GM19238 (cell line): ENCODE data around the gene FGF1.
"Not testable (repeated sequence)": the region's sequence is repeated elsewhere in the genome, so short reads cannot be mapped to it uniquely, and the experiment has no call there.

ENCODE experiments used
- DNase-seq: peaks from one replicate; pipeline ENCODE4 v3.0.0; 2011; ENCODE audit warnings: low spot score; ENCODE audit not compliant: insufficient read length

FGF1 gene

DNA sequence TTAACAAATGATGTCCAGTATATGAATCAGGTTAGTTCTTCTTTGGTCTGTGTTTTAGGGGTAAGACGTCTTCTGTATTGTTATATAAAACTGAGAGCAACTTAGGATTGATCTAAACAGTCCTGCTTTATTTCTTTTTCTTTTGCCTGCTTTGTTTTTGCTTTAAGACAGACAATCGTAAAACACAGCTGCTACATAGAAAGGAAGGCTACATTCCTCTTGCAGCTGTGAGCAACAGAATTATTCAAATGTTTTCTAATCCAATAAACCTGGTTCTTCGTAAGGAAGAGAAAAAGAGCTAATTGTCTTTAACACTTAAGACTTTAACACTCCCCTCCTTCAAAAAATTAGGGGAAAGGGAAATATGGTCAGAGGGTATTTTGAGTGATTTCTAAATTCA is 14.6 kb downstream of the FGF1 start:
- DNase-seq, result no peak

DNA sequence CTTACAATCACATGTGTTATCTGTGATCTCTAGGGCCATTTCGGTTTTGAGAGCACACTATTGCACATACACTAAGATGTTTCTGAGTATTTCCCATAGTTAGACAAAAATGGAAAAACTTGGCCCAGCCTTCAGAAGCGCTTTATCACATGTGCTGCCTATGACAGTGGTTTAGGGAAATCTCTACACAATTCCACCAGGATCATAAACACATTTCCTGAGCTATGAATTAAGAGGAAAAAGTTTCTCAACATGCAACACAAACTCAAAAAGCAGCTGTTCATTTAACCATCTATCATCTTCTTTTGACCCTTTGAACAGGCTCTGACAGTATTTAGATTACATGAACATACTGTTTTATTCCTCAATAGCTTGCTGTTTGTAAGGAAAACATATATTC is 15.1 kb downstream of the FGF1 start:
- no peak for DNase-seq

DNA sequence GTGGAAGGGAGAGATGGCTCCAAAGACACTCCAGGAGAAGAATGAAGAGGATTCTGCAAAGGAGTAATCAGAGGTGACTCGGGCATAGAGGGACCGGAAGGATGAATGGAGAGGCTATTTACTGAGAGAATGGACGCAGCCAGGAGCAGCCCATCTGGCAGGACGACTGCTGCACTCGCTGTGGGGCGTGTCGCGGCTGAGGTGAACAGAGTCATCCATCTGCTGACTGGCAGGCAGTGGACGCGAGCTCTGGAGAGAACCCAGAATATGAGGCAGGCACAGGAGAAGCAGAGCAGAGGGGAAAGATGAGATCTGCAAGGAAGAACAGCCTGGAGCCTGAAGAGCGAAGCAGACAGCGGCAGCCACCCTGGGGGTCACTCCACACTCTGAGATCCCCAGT is 16.4 kb downstream of the FGF1 start:
- no peak for DNase-seq

DNA sequence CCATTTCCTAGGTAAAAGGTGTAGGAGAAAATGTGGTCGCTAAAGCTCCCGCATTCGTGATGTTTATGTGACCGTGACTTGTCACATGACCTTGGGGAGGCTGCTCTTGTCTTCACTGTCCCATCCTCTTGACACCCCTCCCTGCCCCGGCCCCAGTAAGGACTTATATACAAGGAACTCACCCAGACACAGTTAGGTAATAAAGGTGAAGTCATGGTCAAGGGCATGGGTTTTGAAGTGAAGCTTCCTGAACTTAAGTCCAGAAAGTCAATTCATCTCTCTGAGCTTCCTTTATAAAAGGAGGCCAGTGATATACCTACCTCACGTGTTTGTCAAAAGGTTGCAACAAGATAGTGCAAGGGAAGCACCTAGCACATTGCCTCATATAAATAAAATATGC is 17.6 kb downstream of the FGF1 start:
- no peak for DNase-seq

DNA sequence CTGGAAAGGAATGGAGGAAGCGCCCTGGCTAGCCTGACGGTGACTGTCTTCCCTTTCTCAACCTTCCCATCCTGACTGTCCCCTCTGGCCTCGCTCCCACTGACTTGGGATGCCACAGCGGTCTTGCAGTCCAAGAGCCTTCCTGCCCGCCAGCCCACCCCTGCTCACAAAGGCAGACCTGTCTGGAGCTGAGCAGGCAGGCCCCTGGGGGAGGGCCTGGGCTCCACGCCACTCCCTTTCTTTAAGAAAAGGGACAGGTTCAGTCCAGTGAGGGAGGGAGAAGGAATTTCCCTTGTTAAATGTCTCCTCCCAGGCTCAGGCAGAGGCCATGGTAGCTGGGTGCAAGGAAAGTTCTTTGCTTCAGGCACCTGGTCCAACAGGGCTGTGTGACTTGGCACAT is 18.1 kb downstream of the FGF1 start:
- no peak for DNase-seq

DNA sequence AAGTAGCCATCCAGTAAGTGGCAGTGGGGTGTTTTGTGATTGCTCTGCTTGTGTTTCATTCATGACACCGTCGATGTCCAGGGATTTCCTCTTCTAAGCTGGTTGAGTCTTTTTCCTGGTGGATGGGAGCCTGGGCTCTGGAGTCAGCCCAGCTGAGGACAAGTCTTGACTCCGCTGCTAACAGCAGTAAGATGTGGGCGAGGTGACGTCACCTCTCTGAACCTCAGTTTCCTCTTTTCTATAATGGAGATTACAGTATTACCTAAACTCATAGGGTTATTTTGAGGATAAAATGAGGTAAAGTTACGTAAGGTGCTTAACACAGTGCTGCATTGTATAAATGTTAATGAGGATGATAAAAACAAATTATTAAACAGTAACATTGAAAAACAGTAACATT is 21.3 kb downstream of the FGF1 start:
- no peak for DNase-seq

DNA sequence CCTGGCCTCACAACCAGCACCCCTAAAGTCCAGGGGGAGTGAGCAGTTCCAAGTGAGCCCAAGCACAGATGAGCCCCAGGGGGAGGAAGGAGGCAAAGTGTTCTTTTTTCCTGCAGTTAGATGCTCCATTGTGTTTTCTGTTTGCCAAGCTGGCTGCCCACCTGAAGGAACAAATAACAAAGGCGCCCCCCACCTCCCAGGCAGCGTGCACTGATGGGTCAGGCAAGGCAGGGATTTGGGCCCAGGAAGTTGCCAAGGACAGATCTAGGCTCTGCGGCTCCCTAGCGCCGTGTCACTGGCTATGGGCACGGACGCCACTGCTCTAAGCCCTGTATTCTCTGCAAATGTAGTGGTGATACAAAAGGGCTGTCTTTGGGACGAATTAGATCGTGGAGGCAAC is 21.8 kb downstream of the FGF1 start:
- DNase-seq, result no peak

DNA sequence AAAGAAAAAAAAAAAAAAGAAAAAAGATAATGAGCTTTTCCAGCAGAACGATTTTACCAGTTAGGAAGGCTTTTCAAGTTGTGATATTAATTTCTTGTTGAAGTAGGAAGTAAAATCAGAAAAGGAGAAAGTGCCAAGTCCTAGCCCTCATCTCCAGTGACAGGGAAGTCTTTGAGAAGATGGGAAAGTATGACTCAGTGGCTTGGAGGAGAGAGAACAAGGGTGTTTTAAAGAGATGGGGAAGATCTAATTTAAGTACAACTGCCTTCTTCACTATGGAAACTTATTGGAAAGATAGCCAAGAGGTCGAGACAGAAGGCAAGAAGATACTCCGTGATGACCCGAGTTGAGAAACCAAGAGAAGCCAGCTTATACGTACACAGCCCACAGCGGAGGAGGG is 22.6 kb downstream of the FGF1 start:
- no peak for DNase-seq

DNA sequence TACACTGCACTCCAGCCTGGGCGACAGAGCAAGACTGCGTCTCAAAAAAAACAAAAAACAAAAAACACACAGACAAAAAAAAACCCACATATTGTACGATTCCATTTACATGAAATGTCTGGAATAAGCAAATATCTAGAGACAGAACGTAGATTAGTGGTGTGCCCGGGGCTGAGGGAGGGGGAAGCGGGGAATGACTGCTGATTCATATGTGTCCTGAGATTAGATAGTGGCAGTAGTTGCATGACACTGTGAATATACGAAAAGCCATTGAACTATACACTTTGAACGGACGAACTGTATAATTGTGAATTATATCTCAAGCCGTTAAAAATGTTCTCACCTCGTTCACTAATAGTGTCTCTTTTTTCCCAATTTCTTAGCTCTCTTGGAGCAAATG is 23.9 kb downstream of the FGF1 start:
- DNase-seq, result no peak

DNA sequence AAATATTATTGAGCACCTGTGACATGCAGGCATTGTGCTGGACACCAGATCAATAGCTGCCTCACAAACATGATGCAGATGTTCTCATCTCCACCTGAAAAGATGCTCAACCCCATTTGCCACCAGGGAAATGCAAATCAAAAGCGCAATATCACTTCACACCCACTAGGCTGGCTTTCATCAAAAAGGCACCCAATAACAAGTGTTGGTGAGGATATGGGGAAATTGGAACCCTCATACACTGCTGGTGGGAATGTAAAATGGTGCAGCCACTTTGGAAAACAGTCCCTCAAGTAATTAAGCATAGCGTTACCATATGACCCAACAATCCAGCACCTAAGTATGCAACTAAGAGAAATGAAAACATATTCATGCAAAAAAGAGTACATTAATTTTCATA is 24.7 kb downstream of the FGF1 start:
- DNase-seq, result no peak

DNA sequence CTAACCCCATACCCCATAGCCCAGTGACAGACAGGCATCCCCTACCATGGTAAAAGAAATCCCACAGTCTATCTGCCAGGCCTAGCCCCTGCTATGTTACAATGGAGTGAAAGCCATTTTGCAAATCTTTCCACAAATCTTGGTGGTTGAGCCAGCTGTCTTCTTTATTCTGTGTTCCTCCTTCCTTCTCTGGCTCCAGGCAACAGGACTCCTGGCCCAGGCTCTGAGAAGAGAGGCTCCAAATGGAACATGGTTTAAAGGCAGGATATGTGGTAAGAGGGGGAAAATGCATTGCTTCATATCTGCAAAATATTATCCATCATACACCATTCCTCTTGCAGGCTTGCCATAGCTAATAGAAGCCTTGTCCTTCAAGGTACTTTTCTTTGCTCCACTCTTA is 25.2 kb downstream of the FGF1 start:
- no peak for DNase-seq

DNA sequence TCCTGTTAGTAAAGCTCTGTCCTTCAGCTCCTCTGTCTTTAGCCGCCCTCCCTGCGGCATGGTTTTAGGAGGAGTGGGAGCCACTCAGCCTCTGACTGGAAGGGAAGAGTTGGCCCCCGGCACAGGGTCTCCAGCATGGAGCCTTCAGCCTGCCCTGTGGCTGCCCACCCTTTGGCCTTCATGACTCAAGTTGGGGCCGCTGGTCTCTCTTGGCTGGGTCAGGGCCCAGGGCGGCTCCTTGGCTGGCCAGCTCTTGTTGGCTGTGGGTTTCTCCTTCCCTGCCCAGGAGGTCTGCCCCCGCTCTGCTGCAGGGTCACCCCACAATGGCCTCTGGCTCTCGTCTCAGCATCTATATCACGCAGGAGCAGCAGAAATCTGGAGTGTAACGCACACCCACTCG is 25.7 kb downstream of the FGF1 start:
- no peak for DNase-seq

DNA sequence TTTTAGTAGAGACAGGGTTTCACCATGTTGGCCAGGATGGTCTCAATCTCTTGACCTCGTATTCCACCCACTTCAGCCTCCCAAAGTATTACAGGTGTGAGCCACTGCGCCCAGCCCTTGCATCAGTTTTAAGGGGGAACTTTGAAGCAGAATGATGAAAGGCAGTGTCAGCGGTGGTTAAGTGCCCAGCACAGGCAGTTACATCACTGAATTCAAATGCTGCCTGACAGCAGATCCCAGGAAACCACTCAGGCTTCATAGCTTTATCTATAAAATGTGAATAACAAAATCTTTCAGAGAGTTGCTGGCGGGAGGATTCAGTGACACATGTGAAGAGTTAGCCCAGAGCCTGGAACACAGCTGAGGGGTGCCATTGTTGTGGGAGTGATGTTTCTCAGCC is 26.5 kb downstream of the FGF1 start:
- no peak for DNase-seq

DNA sequence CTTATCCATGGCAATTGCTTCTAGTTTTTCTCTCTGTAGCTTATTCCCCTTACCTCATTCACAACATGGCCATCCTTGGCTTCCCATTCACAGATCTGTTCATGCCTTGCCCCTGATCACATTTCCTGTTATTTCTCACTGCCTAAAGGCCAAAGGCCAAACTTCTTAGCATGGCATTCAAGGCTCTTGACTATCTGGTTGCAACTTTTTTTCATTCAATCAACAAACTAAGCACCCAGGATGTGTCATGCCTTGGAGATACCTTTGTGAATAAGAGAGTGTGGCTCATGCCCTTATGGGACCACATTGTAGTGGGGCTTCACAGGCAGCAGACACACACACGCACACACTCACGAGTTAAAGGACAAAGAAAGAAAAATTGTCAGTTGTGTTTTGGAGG is 27.6 kb downstream of the FGF1 start:
- DNase-seq, result no peak

DNA sequence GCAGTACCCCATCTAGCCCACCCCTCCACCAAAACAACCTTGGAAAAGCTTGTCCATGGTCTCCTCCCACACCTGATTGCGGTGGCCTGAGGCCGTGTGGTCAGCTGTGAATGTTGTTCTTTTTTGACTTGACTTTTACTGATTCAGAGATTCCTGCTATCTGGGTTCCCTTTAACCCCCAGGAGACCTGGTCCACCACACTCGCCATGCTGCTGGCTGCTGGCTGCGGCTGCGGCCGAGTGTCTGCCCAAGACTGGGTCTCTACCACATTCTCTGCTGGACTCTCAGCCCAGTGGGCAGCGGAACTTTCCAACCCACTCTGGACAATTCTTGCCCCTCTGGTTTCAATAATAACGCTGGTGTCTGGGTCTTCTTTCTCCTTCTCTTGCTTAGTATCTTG is 28.4 kb downstream of the FGF1 start:
- DNase-seq, result no peak

DNA sequence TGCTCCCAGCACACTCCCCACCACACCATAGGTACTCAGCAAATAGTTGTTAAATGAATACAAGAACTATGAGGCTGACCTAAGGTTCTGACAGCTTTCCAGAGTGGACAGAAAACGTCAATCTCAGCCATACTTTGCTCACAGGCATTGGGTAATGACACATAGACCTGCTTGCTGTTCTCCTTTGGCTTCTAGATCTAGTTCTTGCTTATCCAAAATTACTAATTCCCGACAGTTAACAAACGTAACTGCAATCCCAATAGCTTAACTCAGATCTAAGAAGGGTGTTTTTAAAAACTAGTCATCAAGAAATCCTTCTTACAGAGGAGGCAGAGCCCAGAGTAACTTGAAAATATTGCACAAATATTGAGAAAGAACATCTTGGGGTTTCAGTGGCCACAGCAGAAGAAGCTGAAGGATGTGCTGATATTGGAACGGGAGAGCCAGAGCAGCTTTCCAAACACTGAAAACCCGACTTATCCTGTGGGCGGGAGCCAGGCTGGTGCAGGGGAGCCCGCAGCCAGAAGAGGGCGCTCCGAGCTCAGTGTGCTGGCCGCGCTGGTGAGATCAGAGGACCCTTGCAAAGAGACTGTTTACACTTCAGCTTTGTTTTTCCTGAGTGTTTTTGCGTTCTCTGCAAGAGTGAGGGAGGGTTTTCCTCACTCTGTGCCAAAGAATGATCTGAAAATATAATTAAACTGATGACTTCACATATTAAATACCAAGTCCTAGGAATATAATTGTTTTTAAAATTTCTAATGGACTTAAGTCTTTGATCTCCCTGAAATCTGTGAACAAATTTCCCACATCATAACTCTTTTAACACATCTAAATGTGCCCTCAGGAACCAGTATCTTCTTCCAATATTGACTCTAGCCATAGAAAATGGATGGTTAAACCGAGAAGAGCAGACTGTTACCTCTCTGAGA is 30.3 kb downstream of the FGF1 start:
- peak; percentile 62 for DNase-seq

DNA sequence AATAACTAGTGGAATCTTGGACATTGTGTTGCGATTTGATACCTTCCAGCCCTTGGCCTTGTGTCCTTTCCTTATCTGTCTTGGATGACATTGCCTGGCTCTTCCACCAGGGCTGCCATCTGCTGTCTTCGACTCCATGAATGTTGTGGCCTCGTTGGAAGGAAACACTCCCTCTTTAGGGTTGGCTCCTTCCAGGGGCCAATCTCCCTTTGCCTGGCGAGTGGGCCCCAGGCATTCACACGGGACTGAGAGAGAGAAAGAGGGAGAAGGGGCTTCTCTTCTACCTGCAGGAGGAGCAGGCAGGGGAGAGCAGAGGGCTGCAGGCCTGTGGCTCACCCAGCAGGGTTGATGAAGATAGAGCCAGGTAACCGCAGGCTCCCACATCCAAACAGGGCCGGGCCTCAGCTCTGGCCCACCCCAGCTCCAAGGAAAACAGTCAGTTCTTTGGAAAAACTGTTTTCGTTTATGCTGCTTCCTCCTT is 31.3 kb downstream of the FGF1 start:
- DNase-seq, result no peak

DNA sequence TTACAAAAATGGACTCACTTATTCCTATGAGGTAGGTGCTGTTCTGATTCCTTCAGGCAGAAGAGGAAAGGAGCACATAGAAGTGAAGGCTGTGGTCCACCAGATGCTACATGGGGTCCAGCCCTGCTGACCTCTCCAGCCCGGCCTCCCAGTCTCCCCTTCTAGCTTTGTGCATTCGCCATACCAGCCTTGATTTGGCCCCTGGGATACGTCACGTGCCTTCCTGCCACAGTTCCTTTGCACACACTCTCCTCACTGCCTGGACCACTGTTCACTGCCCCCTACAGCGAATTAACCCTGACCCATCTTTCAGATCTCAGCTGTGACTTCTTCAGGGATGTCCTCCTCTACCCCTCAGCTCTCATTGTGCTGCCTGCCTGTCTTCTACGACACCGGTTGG is 32.6 kb downstream of the FGF1 start:
- DNase-seq, result no peak

DNA sequence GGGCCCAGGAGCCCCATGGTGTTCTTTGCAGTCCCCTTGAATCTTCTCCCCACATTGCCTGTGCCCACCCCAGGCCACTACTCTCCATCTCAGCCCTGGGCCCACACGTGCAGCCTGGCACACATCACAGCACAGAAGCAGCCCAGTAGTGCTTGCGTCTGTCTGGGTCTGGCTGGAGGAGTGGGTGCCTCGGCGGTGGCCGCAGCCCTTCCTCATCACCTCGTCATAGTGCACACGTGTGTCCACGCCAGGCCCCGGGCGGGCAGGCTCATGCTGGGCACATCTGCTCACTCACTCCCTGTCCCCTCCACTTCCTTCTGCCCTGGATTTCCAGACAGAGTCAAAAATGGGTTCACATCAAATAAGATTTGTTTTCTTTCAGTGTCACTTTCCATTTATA is 33.3 kb downstream of the FGF1 start:
- no peak for DNase-seq

DNA sequence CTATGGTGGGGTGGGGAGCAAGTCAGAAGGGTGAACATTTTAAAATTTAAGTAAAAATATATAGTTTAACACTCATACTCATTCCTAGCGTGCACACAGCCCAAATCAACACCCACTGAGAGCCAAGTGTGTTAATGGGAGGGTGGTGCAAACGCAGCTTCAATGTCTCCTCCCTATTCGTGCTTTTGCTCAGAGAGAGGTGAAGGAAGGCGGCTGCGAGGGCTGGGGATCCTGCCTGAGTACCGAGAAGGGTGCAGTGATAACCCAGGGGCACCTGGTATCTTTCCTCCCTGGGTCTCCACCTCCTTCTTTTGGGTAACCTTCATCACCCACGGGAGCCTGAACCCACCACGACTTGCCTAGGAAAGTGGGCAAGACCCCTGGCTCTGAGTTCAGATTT is 35.0 kb downstream of the FGF1 start:
- DNase-seq, result no peak

DNA sequence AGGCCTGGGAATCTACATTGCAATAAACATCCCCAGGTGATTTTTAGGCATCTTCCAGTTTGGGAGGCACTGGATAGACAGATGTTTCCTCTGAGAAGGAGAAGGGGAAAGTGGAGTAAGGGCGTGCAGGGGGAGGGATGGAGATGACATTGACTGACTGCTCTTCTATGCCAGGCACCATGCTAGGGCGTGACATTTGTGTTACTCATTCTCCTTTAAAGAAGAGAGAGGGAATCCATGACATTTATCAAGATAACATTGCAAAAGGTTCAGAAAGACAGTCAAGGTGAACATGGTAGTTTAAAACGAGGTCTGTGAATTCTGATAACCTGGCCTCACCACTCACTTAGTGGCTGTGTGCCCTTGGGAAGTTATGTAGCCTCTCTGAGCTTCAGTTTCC is 35.8 kb downstream of the FGF1 start:
- no peak for DNase-seq

DNA sequence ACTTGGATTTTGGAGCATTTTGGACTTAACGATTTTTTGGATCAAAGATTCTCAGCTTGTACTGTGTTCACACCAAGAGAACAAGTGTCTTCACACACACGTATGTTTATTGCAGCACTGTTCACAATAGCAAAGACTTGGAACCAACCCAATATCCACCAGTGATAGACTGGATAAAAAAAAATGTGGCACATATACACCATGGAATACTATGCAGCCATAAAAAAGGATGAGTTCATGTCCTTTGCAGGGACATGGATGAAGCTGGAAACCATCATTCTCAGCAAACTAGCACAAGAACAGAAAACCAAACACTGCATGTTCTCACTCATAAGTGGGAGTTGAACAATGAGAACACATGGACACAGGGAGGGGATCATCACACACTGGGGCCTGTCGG is 37.8 kb downstream of the FGF1 start:
- not testable (repeated sequence) for DNase-seq

DNA sequence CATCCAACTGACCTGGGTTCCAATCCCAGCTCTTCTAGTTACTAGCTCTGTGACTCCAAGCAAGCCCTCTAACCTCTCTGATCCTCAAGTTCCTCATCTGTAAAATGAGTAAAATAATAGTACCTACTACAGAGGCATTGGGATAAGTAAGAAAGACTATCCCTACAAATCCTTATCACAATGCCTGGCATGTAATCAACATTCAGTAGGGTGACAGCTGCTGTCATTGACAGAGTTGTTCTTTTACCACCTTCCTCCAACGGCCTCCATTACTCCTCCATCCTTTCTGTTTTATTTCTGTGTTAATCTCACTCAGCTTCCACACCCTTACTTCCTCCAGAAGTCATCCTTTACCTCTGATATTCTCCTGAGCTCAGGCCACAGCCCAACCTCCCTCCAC is 40.4 kb downstream of the FGF1 start:
- no peak for DNase-seq
